ENCODE results near the gene HDAC7.
A peak's percentile ranks its signal among the peaks of the same experiment; 100 is the strongest.

The HDAC7 gene

DNA sequence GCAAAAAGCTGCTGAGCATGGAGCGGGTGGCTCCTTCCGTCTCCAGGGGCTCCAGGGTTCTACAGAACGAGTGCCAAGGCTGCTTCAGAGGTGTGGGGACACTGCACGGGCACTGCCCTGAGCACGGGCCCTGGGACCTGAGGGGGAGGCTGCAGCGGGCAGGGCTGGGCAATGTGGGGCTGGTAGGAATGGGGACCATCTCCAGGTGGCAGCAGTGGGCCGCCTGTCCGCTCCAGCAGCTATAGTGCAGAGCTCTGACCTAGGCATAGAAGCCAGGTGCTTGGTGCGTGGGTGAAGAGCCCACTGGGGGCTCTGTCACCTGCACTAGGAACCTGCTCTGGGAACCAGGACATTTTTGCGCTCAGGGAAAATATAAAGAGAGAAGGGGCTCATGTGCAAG is 22.3 kb downstream of the HDAC7 start:
- no peak overlapping the region for H3K4me3 ChIP-seq (ENCODE audit: low read length, poor library complexity, severe bottlenecking)

GRCh38 chr12:47795814-47796411 is 23.8 kb downstream of the HDAC7 start:
- H3K4me2 ChIP-seq (ENCODE audit: low read depth, low read length, poor library complexity, severe bottlenecking) = no peak overlapping the region
- no peak overlapping the region for H3K4me3 ChIP-seq (ENCODE audit: low read length, poor library complexity, severe bottlenecking)
- no peak overlapping the region for H2AFZ ChIP-seq (ENCODE audit: low read length)
- peaks cover 21% of the 10 kb centered on the region; the same call in 1 of the 2 replicates for H3K79me2 ChIP-seq (ENCODE audit: insufficient read depth, low read length)
- TF ChIP-seq CTCF (conservative IDR thresholded peaks at IDR 0.05; ENCODE audit: low read length) (no peak), EZH2phosphoT487 (IDR thresholded peaks at IDR 0.05; ENCODE audit: borderline replicate concordance) (no peak)
- H3K9me2 ChIP-seq (replicated peaks; ENCODE audit: low read depth, low read length) = no peaks in the 10 kb centered on the region
- peaks cover 11% of the 10 kb centered on the region for H4K20me1 ChIP-seq (ENCODE audit: insufficient read depth, low read length, poor library complexity, severe bottlenecking)
- H3K27me3 ChIP-seq (ENCODE audit: insufficient read depth, low read length, poor library complexity, severe bottlenecking) = no peaks in the 10 kb centered on the region
- H3K9me3 ChIP-seq (ENCODE audit: insufficient read depth, low read depth, low read length) = no peaks in the 10 kb centered on the region
- H3K36me3 ChIP-seq (ENCODE audit: insufficient read depth, low read length) = peaks cover 78% of the 10 kb centered on the region; the same call in 1 of the 2 replicates
- no peaks in the 10 kb centered on the region for H3K4me1 ChIP-seq (ENCODE audit: insufficient read depth, low read length, poor library complexity, severe bottlenecking)
- no peaks in the 10 kb centered on the region for H3F3A ChIP-seq (ENCODE audit: low read depth)
- no peak overlapping the region for H3K9ac ChIP-seq (ENCODE audit: low read depth, low read length, poor library complexity, severe bottlenecking)

More for the DNA sequence above, 22.3 kb downstream of the HDAC7 start:
- Histone ChIP-seq H3K4me1 (ENCODE audit: insufficient read depth, low read length, poor library complexity, severe bottlenecking) (peaks cover 6% of the 10 kb centered on the region), H2AFZ (ENCODE audit: low read length) (no peak overlapping the region), H3K9me3 (ENCODE audit: insufficient read depth, low read depth, low read length) (no peaks in the 10 kb centered on the region), H3K9me2 (replicated peaks; ENCODE audit: low read depth, low read length) (no peaks in the 10 kb centered on the region), H3K27me3 (ENCODE audit: insufficient read depth, low read length, poor library complexity, severe bottlenecking) (no peaks in the 10 kb centered on the region), H3K36me3 (ENCODE audit: insufficient read depth, low read length) (peaks cover 72% of the 10 kb centered on the region; the same call in 1 of the 2 replicates), H3K4me2 (ENCODE audit: low read depth, low read length, poor library complexity, severe bottlenecking) (no peak overlapping the region), H3F3A (ENCODE audit: low read depth) (no peaks in the 10 kb centered on the region), H4K20me1 (ENCODE audit: insufficient read depth, low read length, poor library complexity, severe bottlenecking) (peaks cover 25% of the 10 kb centered on the region), H3K79me2 (ENCODE audit: insufficient read depth, low read length) (peaks cover 36% of the 10 kb centered on the region), H3K9ac (ENCODE audit: low read depth, low read length, poor library complexity, severe bottlenecking) (no peak overlapping the region)
- TF ChIP-seq EZH2phosphoT487 (IDR thresholded peaks at IDR 0.05; ENCODE audit: borderline replicate concordance) (no peak), CTCF (conservative IDR thresholded peaks at IDR 0.05; ENCODE audit: low read length) (peak; percentile 66)

DNA sequence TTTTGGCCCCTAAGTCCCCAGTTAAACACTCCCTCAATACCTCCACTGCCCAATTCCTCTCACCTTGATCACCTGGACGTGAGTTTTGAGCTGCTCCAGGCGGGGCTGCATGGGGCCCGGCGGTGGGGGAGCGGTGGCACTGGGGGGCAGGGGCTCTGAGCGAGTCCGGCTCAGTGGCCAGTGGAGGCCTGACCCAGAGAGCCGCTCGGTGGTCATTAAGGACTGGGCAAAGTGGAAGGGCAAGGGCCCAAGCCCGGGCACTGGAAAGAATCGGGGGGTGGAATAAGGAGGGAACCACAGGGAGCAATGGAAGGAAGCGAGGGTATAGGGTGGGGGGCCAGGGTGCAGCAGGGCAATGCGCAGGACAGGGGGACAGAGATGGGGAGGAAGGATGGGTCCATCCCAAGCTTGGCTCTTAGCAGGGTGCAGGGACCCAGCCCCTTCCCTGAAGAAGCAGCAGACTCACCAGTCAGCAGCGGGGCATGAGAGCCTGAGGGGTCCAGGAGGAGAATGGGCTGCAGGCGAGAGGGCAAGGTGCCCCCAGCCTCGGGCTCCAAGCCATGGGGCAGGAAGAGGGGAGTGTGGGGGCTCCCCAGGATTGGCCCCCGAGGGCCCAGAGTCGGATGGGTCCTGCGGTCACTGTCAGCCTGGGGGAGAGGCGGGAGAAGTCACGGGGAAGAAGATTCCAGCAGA is 24.4 kb downstream of the HDAC7 start:
- Histone ChIP-seq H3K4me1 (ENCODE audit: insufficient read depth, low read length, poor library complexity, severe bottlenecking) (no peaks in the 10 kb centered on the region), H4K20me1 (ENCODE audit: insufficient read depth, low read length, poor library complexity, severe bottlenecking) (peaks cover 10% of the 10 kb centered on the region), H3K36me3 (ENCODE audit: insufficient read depth, low read length) (peaks cover 79% of the 10 kb centered on the region; the same call in 1 of the 2 replicates)

More for the DNA sequence above, 24.4 kb downstream of the HDAC7 start:
- Histone ChIP-seq H3K79me2 (ENCODE audit: insufficient read depth, low read length) (peaks cover 15% of the 10 kb centered on the region; the same call in 1 of the 2 replicates), H2AFZ (ENCODE audit: low read length) (no peak overlapping the region), H3K4me3 (ENCODE audit: low read length, poor library complexity, severe bottlenecking) (no peak overlapping the region), H3K9me3 (ENCODE audit: insufficient read depth, low read depth, low read length) (no peaks in the 10 kb centered on the region), H3K4me2 (ENCODE audit: low read depth, low read length, poor library complexity, severe bottlenecking) (no peak overlapping the region), H3F3A (ENCODE audit: low read depth) (no peaks in the 10 kb centered on the region), H3K27me3 (ENCODE audit: insufficient read depth, low read length, poor library complexity, severe bottlenecking) (no peaks in the 10 kb centered on the region), H3K9ac (ENCODE audit: low read depth, low read length, poor library complexity, severe bottlenecking) (no peak overlapping the region), H3K9me2 (replicated peaks; ENCODE audit: low read depth, low read length) (no peaks in the 10 kb centered on the region)
- TF ChIP-seq CTCF (conservative IDR thresholded peaks at IDR 0.05; ENCODE audit: low read length) (no peak), EZH2phosphoT487 (IDR thresholded peaks at IDR 0.05; ENCODE audit: borderline replicate concordance) (no peak)
